Activated T-helper 9 cell treated with anti-CD3 and anti-CD28 coated beads, Interleukin-2, amount 50 U/mL, for 16 hours (primary cell): Measurements from ENCODE around the gene HINT2.

Source experiments
- DNase-seq: peaks from one replicate; pipeline ENCODE4 v3.0.0-alpha.2; 2020; ENCODE audit warnings: low read depth

Gene HINT2

DNA sequence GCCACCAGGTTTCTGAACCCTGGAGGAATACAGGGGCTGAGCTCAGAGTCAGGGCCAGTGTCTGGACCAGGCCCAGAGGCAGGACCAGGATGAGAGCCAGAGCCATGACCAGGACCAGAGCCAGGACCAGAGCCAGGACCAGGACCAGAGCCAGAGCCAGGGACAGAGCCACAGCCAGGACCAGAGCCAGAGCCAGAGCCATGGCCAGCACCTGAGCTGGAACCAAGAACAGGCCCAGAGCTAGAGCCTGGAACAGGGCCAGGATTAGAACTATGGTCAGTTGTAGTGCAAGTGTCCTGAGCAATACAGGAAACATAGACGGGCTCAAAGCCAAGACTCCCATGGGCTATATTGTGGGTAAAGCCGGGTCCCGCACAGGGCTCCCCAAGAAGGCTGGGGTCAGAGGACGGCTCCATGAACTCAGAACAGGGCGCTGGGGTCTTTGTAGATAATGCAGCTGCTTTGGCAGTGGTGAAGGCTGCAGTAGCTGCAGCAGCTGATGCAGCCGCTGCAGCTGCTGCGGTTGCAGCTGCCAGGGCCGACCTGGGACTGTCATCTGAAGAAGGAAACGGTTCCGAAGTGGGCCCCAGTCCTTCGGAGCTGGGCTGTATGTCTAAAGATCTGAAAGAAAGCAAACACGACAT is 3.3 kb downstream of the HINT2 start:
- no peak for DNase-seq

DNA sequence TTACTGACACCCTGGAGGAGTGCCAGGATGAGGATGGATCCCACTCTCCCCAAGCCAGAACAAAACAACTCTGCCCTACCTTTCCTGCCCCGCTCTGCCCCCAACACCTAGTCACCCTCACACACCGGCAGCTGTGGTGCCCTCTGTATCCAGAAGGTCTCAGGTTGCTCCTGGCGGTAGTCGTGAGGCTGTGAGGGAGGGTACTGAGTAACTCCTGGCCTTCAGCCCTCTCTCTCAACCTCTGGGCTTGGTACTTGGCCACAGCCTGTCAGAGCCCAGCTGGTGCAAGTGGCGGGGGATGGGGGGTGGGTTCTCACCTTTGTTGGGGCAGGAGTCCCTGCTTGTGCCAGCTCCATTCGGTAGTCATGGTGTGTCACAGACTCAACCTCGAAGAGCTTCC is 4.7 kb downstream of the HINT2 start:
- no peak for DNase-seq

DNA sequence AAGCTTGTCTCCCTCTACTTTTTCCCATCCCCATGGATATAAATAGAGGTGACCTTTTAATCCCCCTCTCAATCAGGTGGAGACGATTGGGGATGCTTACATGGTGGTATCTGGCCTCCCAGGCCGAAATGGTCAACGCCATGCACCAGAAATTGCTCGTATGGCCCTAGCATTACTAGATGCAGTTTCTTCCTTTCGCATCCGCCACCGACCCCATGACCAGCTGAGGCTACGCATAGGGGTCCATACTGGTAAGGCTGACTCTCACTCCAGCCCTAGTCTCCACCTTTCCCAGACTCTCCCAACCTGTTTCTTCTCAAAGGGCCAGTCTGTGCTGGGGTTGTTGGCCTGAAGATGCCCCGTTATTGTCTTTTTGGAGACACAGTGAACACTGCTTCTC is 6.4 kb downstream of the HINT2 start:
- DNase-seq: no peak

DNA sequence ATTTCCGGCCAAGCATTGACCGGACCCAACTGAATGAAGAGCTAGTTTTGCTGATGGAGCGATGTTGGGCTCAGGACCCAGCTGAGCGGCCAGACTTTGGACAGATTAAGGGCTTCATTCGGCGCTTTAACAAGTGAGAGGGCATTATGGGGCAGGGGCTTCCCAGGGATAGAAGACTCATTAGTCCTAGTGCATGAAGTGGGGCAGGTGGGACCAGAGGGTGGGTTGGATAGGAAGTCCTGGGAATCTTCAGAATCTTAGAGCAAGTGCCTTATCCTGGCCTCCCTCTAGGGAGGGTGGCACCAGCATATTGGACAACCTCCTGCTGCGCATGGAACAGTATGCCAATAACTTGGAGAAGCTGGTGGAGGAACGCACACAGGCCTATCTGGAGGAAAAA is 8.7 kb downstream of the HINT2 start:
- DNase-seq: no peak

DNA sequence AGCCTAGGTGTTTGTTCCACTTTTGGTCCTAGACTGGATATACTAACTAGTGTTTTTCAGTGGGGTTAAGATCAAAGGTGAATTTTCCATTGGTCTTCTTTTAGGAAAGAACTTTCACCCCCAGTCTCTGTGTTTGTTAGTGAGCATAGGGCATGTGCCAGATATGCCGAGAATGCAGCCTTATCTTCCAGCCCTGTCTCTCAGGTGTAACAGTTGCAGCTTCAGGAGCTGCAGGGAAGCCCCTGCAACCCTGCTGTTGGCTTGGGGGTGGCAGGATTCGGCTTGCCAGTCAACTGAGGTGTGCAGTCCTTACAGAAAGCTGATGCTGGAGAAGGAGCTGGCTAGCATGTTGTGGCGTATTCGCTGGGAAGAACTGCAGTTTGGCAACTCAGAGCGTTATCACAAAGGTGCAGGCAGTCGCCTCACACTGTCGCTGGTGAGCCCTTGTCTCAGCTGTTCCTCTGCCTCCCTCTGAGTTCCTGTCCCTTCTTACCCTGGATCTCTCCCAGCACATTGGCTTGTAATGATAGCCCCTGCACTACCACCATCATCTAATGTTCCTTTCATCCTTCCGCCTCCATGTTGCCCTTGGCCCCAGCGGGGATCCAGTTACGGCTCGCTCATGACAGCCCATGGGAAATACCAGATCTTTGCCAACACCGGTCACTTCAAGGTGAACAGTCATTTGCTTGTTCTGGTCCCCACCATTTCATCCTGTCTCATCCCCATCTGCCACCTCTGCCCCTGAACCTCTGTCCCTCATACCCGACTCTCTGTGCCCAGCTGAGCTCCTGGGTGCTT is 13.3 kb downstream of the HINT2 start:
- DNase-seq: no peak

DNA sequence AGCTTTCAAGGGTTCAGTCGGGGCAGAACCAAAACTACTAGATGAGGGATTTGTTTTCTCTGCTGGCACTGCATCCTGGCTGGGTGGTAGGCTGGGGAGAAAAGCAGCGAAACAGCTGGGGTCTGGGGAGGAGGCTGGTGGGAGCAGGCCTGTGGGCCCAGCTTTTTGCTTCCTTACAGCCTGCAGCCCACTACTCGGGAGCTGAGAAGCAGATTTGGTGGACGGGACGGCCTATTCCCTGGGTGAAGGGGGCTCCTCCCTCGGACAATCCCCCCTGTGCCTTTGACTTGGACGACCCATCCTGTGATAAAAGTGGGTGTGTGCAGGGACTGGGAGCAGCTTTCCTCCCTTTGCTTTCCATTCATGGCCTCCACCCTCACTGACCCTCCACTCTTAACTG is 14.3 kb downstream of the HINT2 start:
- no peak for DNase-seq

DNA sequence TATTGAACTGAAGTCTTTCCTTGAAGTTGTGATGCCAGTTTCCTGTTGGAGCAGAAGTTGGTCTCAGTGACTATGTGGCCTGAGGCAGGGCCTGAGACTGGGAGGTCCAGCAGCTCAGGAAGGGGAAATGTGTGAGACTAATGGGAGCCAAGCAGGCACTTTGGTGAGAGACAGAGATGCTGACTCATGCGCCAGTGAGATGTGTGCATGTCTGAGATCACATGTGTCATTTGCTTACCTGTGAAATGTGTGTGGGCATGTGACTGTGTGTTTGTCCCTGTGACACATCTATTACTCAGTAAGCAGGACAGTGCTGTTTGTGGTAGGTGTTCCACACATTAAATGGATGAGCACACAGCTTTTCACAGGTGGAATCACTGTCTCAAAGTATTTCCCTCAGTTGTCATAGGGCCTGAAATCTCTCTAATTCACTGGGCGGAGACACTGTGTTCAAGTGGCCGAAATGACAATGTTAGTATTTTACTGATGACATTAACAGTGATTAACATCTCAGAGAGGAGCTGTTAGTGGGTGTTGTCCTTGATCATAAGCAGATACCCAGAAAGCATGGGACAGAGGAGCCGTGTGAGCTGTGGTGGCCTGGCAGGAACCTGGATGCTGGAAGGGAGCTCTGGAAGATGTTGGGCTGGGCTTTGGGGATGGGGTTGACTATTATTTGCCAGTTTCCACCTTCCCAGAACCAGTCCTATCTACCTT is 16.0 kb downstream of the HINT2 start:
- peak; percentile 30 for DNase-seq

DNA sequence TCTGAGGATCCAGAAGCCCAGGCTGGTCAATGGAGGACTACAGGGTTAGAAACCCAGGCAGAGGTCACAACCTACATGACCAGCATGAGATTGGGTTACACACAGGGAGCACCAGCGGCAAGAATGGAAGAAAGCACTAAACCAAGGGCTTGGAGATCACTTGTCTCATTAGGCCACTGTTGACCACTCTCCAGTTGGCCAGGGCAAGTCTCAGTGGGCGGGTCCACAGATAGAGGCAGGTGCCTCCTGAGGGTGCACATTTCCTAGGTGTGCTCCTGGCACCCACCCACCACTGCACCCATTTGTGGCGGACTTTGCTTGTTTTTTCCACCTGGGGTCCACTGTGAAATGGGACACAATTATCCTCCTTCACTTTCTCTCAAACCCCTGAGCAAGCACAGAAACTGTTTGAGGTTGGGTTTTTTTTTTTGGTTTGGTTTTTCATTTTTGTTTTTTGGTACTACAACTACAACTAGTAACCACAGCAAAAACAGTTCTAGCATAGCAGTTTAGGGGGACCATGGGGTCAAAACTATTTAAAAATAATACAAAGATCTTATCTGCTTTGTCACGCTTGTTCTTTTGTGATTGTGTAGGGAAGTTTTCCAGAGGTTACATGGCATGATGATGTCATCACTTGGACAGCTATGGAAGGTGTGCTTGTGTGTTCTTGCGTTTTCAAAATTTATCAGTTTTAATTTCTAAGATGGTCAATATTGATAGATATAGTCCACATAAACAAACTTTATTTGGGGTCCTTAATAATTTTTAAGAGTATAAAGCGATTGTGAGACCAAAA is 17.3 kb downstream of the HINT2 start:
- no peak for DNase-seq

DNA sequence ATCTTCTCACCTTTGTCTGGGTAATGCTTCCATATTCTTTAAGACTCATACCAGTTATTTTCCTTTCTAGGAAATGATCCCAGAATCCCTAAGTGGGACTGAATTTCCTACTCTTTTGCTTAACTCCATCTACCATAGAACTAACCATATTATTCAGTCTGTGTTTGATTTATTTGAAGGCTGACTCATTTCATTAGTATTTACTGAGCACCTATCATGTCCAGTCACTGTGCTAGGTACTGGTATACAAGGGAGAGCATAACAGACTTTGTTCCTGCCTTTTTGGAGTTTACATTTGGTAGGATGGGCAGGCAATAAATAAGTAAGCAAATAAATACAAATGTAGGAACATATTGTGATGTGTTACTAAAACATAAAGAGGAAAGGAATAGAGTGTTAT is 19.1 kb downstream of the HINT2 start:
- DNase-seq: no peak

DNA sequence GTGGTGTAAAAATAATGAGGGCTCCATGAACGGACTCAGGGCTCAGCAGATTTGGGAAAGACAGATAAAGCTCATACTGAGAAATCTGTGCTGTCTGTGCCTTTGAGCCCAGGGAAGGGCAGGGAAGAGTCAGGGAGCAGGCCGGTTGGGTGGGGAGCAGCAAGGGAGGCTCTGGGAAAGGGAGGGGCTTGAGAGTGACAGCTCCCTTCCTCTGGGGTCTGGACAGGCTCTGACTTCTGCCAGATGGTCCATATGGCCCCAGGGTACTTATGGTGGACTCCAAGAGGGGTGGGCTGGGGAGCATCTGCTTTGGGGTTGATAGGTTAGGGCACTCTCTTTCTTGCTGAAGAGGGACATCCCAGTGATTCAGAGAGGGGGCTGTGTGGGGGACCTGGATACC is 21.4 kb downstream of the HINT2 start:
- DNase-seq: no peak

DNA sequence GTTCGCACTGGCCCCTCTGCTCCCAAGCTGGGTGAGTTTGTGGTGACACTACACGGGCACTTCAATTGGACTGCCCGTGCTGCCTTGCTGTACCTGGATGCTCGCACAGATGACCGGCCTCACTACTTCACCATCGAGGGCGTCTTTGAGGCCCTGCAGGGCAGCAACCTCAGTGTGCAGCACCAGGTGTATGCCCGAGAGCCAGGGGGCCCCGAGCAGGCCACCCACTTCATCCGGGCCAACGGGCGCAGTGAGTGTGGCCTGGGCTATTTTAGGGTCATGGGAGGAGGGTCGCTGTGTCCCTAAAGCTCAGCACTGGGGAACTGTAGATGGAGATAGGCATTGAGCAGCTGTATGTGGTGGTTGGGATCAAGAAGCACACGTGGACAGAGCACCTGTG is 22.0 kb downstream of the HINT2 start:
- DNase-seq: no peak

DNA sequence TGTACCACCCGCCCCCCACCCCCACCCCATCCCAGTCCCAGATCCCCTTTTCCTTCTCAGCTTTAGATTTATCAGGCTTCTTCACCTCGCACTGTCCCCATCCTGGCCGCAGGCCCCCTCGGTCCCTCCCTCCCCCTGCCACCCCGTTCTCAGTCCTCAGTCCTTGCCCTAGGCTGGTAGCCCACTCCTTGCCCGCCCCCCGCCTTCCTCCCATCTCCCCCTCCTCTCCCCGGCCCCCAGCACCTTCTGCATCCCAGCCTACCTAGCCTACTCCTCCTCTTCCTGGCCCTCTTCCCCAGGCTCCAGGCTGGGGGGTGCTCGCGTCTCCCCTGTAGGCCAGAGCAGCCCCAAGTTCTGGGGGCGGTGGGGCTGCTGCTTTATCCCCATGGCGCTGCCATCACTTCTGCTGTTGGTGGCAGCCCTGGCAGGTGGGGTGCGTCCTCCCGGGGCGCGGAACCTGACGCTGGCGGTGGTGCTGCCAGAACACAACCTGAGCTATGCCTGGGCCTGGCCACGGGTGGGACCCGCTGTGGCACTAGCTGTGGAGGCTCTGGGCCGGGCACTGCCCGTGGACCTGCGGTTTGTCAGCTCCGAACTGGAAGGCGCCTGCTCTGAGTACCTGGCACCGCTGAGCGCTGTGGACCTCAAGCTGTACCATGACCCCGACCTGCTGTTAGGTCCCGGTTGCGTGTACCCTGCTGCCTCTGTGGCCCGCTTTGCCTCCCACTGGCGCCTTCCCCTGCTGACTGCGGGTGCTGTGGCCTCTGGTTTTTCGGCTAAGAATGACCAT is 22.6 kb downstream of the HINT2 start:
- DNase-seq: no peak

DNA sequence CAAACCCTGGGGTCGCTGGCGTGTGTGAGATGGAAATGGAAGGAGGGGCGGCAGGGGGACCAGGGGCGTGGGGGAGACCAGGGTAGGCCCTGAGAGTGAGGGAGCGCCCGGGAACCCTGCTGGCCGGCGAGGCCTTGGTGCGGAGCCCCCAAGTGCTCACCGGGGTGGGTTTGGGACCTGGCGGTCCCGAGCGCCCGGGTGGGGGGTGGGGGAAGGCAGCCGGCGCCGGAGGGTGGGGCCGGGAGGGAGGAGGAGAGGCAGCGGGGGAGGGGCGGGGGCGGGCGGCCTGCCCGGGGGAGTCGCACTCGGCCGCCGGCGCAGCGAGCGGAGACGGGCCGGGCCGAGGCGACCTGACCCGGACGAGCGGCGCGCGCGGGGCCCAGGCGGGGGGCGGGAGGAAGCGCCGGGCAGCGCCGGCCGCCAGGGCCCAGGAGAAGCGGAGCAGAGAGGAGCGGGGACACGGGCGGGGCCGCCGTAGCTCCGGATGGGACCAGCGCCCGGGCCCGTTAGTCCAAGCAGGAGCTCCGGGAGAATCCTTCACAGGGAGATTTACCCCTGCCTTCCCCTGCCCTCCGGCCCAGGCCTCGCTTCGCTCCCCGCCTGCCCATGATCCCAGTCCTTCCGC is 23.4 kb downstream of the HINT2 start, which contains the start of gene NPR2:
NPR2 (plus strand) TSS at position 295 of the 625 bp plus-strand sequence. CDS start 818 bp downstream, outside the sequence.
- DNase-seq: no peak

DNA sequence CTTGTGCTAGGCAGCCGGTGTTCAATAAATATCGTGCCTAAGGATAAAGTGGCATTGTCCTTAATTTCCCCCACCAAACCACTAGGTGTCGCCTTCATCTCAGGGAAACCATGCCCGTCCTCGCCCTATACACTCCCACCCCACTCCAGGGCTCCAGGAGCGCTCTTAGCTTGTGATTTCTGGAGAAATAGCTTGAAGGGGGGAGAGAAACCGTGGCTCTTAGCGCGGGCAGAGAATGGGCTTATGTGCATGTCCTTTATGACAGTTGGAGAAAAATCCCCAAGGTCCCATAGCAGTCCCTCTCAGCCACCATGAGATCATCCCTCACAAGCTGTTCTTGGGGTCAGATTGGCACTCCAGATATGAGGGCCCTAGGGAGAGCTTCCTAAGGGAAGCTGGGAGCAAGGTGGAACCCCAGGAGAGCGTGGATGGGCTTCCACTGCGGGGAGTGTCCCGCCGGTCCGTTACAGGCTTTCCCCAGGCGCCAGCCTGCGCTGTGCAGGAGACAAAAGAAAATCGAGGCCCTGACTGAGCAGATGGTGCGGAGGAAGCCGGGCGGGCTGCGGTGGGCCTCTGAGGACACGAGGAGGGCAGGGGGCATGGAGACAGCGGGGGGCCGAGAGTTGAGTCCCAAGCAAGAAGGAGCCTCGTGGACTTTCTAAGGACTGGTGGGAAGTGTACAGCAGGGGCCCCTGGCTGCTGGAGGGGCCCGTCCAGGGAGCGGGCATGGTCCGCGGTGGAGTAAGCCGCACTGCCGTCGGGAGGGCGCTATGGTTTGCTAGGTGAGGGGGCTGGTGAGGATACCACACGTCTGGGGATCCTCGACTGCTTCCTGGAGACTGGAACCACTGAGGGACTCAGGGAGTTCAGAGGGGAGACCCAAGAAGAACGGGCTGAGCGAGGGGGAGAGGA is 24.2 kb downstream of the HINT2 start:
- peak; percentile 26 for DNase-seq

DNA sequence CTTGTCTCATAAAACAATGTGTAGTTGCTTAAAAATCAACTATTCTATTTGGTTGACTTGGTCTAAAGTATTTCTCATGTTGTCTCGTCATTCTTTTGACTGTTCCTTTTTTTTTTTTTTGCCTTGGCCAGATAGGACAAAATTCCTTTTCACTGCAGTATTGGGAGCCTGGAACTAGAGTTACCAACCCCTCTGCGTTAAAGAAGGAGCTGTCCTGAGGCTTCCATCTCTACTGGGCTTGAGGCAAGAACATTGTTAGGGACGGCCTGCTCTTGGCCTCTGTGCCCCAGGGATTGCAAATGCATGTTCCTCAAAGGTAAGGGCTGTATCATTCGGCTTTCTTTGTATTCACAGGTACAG is 24.8 kb downstream of the HINT2 start:
- DNase-seq: no peak

DNA sequence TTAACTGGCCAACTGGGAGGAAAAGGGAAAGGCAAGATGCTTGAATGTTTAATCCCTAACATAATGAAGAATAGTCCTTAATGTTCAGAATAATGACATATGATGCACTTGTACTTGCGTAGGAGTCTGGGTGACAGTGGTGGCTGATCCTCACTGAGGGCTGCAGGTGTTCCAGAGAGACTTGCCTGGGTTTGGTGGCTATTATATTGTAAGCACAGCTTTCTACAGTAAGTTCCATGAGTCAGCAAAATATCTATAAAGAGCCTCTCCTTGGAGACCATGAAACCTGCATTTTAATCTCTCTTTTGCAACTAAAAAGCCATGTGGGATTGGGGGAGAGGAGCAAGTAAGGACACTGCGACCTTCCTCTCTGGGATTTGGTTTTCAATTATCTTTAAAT is 25.3 kb downstream of the HINT2 start:
- DNase-seq: no peak

DNA sequence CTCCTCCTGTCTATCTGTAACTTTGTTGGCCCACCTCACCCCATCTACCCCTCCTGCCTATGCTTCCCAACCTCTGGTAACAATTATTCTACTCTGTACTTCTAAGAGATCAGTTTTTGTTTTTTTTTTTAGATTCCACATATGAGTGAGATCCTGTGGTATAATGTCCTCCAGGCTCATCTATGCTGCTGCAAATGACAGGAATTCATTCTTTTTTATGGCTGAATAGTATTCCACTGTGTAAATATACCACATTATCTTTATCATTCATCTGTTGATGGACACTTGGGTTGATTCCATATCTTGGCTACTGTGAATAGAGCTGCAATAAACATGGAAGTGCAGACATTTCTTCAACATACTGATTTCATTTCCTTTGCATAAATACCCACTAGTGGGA is 31.4 kb downstream of the HINT2 start:
- DNase-seq: no peak

DNA sequence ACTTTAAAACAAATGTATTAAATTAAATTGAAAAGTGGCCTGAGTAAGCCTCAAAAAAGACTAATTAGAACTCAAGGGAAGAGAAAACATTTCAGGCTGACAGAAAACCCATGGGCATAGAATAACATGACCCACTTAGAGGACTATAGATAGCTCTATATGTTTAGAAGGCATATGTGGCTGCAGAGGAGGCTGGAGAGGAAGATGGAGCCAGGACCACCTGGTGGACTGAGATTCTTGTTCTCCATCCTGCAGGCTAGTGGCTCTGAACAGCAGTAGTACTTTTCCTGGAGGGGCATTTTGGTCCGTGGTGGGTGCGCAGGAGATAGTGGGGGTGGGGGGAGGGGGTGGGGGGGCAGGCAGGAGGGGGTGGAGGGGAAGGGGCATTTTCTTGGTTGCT is 33.8 kb downstream of the HINT2 start:
- no peak for DNase-seq

DNA sequence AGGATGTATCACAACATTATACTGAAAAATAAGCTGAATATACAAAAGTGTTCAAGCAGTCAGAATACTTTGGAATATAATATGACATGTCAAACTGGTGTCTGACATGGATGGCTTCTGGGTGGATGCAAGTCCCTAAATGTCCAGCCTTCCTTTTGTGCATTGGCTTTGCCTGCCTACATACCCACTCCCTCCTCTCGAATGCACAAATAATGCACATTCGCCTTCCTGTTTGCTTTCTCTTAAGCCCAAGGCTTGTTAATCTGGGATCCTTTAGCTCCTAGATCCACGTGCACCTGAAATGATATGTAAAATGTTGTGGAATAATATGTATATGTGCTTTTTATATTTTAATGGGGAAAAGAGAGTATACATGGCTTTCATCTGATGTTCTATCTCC is 36.3 kb downstream of the HINT2 start:
- DNase-seq: no peak

DNA sequence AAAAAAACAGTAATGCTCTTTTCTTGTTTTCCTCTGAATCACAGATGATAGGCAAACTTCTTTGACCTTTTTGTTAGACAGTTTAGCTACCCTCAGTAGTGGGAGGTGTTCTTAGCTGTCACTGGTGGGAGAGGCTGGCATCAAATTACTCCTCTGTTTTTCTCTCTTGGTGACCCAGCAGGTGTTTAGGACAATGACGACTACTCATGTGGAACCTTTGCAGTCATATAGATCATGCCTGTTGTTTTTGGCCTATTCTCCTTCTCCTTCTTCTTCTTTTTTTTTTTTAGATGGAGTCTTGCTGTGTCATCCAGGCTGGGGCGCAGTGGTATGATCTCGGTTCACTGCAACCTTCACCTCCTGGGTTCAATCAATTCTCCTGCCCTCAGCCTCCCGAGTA is 38.8 kb downstream of the HINT2 start:
- no peak for DNase-seq
